Effector memory CD4-positive, alpha-beta T cell (primary cell): ENCODE results near the gene FOXP1.

Source experiments
- DNase-seq, 3 donors: peaks; one replicate each; pipeline ENCODE4 v3.0.0-alpha.2; 2020
- H3K27ac ChIP-seq: 2 replicates; pipeline ENCODE4 v1.7.0; 2013; ENCODE audit warnings: mild to moderate bottlenecking, low read length, moderate library complexity; ENCODE audit not compliant: insufficient read depth, poor library complexity, severe bottlenecking
- H3K27me3 ChIP-seq: replicated peaks from 2 replicates; pipeline ENCODE4 v1.7.0; 2013; ENCODE audit warnings: mild to moderate bottlenecking, low read length; ENCODE audit not compliant: insufficient read depth, control insufficient read depth, poor library complexity, severe bottlenecking
- H3K36me3 ChIP-seq: 2 replicates; pipeline ENCODE4 v1.7.0; 2013; ENCODE audit warnings: mild to moderate bottlenecking, low read length, moderate library complexity; ENCODE audit not compliant: control insufficient read depth, insufficient read depth
- H3K4me1 ChIP-seq: 2 replicates; pipeline ENCODE4 v1.7.0; 2013; ENCODE audit warnings: low read length, mild to moderate bottlenecking; ENCODE audit not compliant: control insufficient read depth, insufficient read depth, poor library complexity, severe bottlenecking
- H3K4me3 ChIP-seq: 2 replicates; pipeline ENCODE4 v1.7.0; 2013; ENCODE audit warnings: low read length, low read depth, mild to moderate bottlenecking; ENCODE audit not compliant: insufficient read depth, poor library complexity, severe bottlenecking
- H3K9me3 ChIP-seq: 2 replicates; pipeline ENCODE4 v1.7.0; 2013; ENCODE audit warnings: mild to moderate bottlenecking, low read length, moderate library complexity; ENCODE audit not compliant: control insufficient read depth

FOXP1 gene

GRCh38 chr3:71392251-71392650 lies 191.3 kb downstream of the FOXP1 start:
- peaks cover 32% of the 10 kb centered on the region for H3K4me1 ChIP-seq
- no peak overlapping the region for H3K4me3 ChIP-seq
- H3K27ac ChIP-seq, result peak overlapping the region; percentile 37
- no peaks in the 10 kb centered on the region for H3K27me3 ChIP-seq
- no peaks in the 10 kb centered on the region for H3K36me3 ChIP-seq
- DNase-seq, result no peak
- H3K9me3 ChIP-seq, result no peaks in the 10 kb centered on the region

- Histone ChIP-seq H3K36me3 (no peaks in the 10 kb centered on the region), H3K27me3 (no peaks in the 10 kb centered on the region), H3K4me3 (no peak overlapping the region), H3K9me3 (no peaks in the 10 kb centered on the region), H3K27ac (peak overlapping the region; percentile 37), H3K4me1 (peaks cover 28% of the 10 kb centered on the region)
- no peak for DNase-seq
Observed at GRCh38 chr3:71391361-71391760, 192.2 kb downstream of the FOXP1 start.

GRCh38 chr3:71389911-71390573 lies 193.5 kb downstream of the FOXP1 start:
- Histone ChIP-seq H3K9me3 (no peaks in the 10 kb centered on the region), H3K27me3 (no peaks in the 10 kb centered on the region), H3K27ac (peak overlapping the region; percentile 60), H3K36me3 (no peaks in the 10 kb centered on the region), H3K4me1 (peaks cover 23% of the 10 kb centered on the region), H3K4me3 (peak overlapping the region; percentile 13)
- no peak for DNase-seq

GRCh38 chr3:71389191-71389590 lies 194.3 kb downstream of the FOXP1 start:
- no peaks in the 10 kb centered on the region for H3K9me3 ChIP-seq
- no peak overlapping the region for H3K27ac ChIP-seq
- no peaks in the 10 kb centered on the region for H3K36me3 ChIP-seq
- no peak for DNase-seq
- H3K4me1 ChIP-seq, result peaks cover 23% of the 10 kb centered on the region
- no peak overlapping the region for H3K4me3 ChIP-seq
- no peaks in the 10 kb centered on the region for H3K27me3 ChIP-seq

GRCh38 chr3:71388535-71389120 lies 194.9 kb downstream of the FOXP1 start:
- peaks cover 25% of the 10 kb centered on the region for H3K4me1 ChIP-seq
- no peak overlapping the region for H3K4me3 ChIP-seq
- DNase-seq, result no peak
- H3K9me3 ChIP-seq, result no peaks in the 10 kb centered on the region
- H3K27me3 ChIP-seq, result no peaks in the 10 kb centered on the region
- no peaks in the 10 kb centered on the region for H3K36me3 ChIP-seq
- H3K27ac ChIP-seq, result no peak overlapping the region

DNA sequence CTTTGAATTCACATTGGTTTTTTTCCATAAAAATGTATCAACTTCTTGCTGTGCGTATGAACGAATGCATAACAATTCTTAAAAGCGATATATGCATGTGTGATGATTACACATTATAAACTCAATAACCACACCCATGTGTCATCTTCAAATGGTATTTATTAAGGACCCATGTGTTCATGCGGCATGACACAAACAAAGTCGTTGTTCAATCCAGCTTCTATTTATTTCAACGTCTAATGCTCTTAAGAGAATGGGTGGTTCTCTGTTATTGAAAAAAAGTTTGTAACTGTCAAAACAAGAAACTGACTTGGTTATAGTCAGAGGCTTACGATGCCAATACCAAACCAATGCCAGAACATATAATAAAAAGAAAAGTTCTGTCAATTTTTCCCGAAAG lies 195.9 kb downstream of the FOXP1 start:
- Histone ChIP-seq H3K4me1 (peaks cover 27% of the 10 kb centered on the region), H3K36me3 (no peaks in the 10 kb centered on the region), H3K4me3 (no peak overlapping the region), H3K27ac (no peak overlapping the region), H3K27me3 (no peaks in the 10 kb centered on the region), H3K9me3 (no peaks in the 10 kb centered on the region)
- DNase-seq, result no peak

- DNase-seq, result no peak
- Histone ChIP-seq H3K36me3 (no peaks in the 10 kb centered on the region), H3K4me1 (peaks cover 7% of the 10 kb centered on the region), H3K9me3 (no peaks in the 10 kb centered on the region), H3K27me3 (no peaks in the 10 kb centered on the region), H3K4me3 (no peak overlapping the region), H3K27ac (no peak overlapping the region)
Observed at GRCh38 chr3:71384837-71385716, 198.5 kb downstream of the FOXP1 start.

- H3K4me1 ChIP-seq, result peaks cover 4% of the 10 kb centered on the region
- no peak overlapping the region for H3K27ac ChIP-seq
- DNase-seq, result no peak
- H3K36me3 ChIP-seq, result no peaks in the 10 kb centered on the region
- H3K9me3 ChIP-seq, result no peaks in the 10 kb centered on the region
- no peaks in the 10 kb centered on the region for H3K27me3 ChIP-seq
- H3K4me3 ChIP-seq, result no peak overlapping the region
Observed at GRCh38 chr3:71384388-71384787, 199.1 kb downstream of the FOXP1 start.

GRCh38 chr3:71380096-71380495 lies 203.4 kb downstream of the FOXP1 start:
- Histone ChIP-seq H3K4me1 (peaks cover 4% of the 10 kb centered on the region), H3K27ac (no peak overlapping the region), H3K4me3 (no peak overlapping the region), H3K9me3 (no peaks in the 10 kb centered on the region), H3K27me3 (no peaks in the 10 kb centered on the region), H3K36me3 (no peaks in the 10 kb centered on the region)
- no peak for DNase-seq

GRCh38 chr3:71378509-71378908 lies 205.0 kb downstream of the FOXP1 start:
- no peak overlapping the region for H3K27ac ChIP-seq
- no peak for DNase-seq
- no peaks in the 10 kb centered on the region for H3K9me3 ChIP-seq
- no peaks in the 10 kb centered on the region for H3K36me3 ChIP-seq
- no peak overlapping the region for H3K4me3 ChIP-seq
- H3K27me3 ChIP-seq, result no peaks in the 10 kb centered on the region
- H3K4me1 ChIP-seq, result peaks cover 6% of the 10 kb centered on the region
